Gastrocnemius medialis (tissue), 4 donors: ENCODE data around the gene GALC. TPM values are rescaled to one million over a fixed set of nuclear protein-coding genes. Genes with fewer than 3 reads are reported as not detected.
"Not testable (repeated sequence)": the region's sequence is repeated elsewhere in the genome, so short reads cannot be mapped to it uniquely, and the experiment has no call there.

ENCODE experiments used
- ATAC-seq, 2 donors: fragments of 150-250 bp; one replicate each; pipeline ENCODE4 v1.9.1; 2016
- DNase-seq, 2 donors: peaks; one replicate each; pipeline ENCODE4 v3.0.0-alpha.2; 2019
- H3K27ac ChIP-seq, 4 donors: fragments of 200-600 bp; sonication (generic); 1 replicate in 1 of 4; 2 replicates in 3 of 4; pipeline ENCODE4 v1.5.1; 2016 to 2018; ENCODE audit warnings: mild to moderate bottlenecking in 2 of 4, moderate library complexity in 1 of 4
- H3K27me3 ChIP-seq, 3 donors: fragments of 200-600 bp; sonication (generic) in 2 of 3; 1 replicate in 1 of 3; 2 replicates in 2 of 3; pipeline versions ENCODE4 v1.5.1 to v1.6.0; 2016 to 2019; ENCODE audit warnings: mild to moderate bottlenecking in 1 of 3, moderate library complexity in 1 of 3
- H3K36me3 ChIP-seq, 2 donors: fragments of 200-600 bp; sonication (generic) in 1 of 2; one replicate each; pipeline ENCODE4 v1.5.1; 2017 to 2018
- H3K4me1 ChIP-seq, 2 donors: fragments of 200-600 bp; sonication (generic) in 1 of 2; one replicate each; pipeline ENCODE4 v1.5.1; 2016 to 2017; ENCODE audit warnings: mild to moderate bottlenecking in 2 of 2
- H3K4me3 ChIP-seq, 4 donors: fragments of 200-600 bp; sonication (generic) in 3 of 4; 1 replicate in 1 of 4; 2 replicates in 3 of 4; pipeline ENCODE4 v1.5.1; 2016 to 2019; ENCODE audit warnings: mild to moderate bottlenecking in 2 of 4
- H3K9me3 ChIP-seq, 3 donors: fragments of 200-600 bp; sonication (generic) in 2 of 3; 1 replicate in 1 of 3; 2 replicates in 2 of 3; pipeline ENCODE4 v1.5.1; 2016 to 2019
- POLR2A ChIP-seq, 2 donors: fragments of 450-650 bp; IDR thresholded peaks; one replicate each; pipeline ENCODE4 v1.6.1; 2017; ENCODE audit warnings: antibody characterized with exemption in 2 of 2, mild to moderate bottlenecking in 2 of 2, moderate library complexity in 2 of 2
- in situ Hi-C, 4 donors: fragments of 200-750 bp; cut with MboI; loops; one replicate each; pipeline versions ENCODE4 v1.15.0 to v1.8.0; 2017; ENCODE audit warnings: low sequenced_read_pairs in 4 of 4
- intact Hi-C: fragments of 100-400 bp; cut with DNase I; formaldehyde crosslinking; loops from one replicate; pipeline ENCODE4 v1.15.1; 2023; ENCODE audit warnings: low total_unique reads
- total RNA-seq, 4 donors: library from RNA; depleted of rRNA; stranded (reverse); fragments of >200 nt; gene quantifications; one replicate each; pipeline versions ENCODE4 v1.1.0 to v1.2.3, GENCODE V29; 2016
- TF ChIP-seq, protein P1 (sequence below), 5 experiments: fragments of 450-650 bp in 3 of 5; fragments of 200-600 bp in 2 of 5; sonication (generic) in 2 of 5; IDR thresholded peaks in 4 of 5; conservative IDR thresholded peaks in 1 of 5; 1 replicate in 4 of 5; 2 replicates in 1 of 5; pipeline ENCODE4 v1.5.1; 2016 to 2019; ENCODE audit warnings: antibody characterized with exemption in 5 of 5, mild to moderate bottlenecking in 3 of 5, moderate library complexity in 3 of 5

GALC gene
- total RNA-seq, 4 donors from 2014 or later, result 10.5 to 23.2 (median 14.6) TPM

DNA sequence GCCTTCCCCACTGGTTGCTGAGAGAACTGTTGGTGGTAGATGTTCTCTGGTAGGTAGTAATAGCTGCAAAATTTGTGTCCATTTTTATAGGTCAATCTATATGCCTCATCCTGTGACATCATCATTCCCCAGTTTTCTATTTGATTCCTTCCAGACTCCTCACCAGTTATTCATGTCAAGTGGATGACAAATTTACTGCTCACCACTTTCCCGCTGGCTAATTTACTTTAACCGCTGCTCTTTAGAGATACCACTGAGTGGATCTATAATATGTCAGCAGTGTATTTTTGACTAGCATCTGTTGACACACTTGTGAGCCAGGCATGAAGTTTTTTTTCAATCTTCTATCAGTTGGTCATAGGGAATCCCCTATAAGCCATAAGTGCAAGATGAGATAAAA lies 36.5 kb upstream of the GALC start:
- Histone ChIP-seq H3K9me3 (no peaks in the 10 kb centered on the region), H3K27ac (no peak overlapping the region), H3K27me3 (no peaks in the 10 kb centered on the region), H3K4me3 (no peak overlapping the region), H3K4me1 (no peaks in the 10 kb centered on the region), H3K36me3 (no peaks in the 10 kb centered on the region)
- no peak for TF ChIP-seq POLR2A (IDR thresholded peaks at IDR 0.05)
- TF ChIP-seq, protein P1, sequence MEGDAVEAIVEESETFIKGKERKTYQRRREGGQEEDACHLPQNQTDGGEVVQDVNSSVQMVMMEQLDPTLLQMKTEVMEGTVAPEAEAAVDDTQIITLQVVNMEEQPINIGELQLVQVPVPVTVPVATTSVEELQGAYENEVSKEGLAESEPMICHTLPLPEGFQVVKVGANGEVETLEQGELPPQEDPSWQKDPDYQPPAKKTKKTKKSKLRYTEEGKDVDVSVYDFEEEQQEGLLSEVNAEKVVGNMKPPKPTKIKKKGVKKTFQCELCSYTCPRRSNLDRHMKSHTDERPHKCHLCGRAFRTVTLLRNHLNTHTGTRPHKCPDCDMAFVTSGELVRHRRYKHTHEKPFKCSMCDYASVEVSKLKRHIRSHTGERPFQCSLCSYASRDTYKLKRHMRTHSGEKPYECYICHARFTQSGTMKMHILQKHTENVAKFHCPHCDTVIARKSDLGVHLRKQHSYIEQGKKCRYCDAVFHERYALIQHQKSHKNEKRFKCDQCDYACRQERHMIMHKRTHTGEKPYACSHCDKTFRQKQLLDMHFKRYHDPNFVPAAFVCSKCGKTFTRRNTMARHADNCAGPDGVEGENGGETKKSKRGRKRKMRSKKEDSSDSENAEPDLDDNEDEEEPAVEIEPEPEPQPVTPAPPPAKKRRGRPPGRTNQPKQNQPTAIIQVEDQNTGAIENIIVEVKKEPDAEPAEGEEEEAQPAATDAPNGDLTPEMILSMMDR (IDR thresholded peaks at IDR 0.05 in 4 of 5, conservative IDR thresholded peaks at IDR 0.05 in 1 of 5), result no peak
- intact Hi-C loops, result no loop called here
- DNase-seq, result no peak
- in situ Hi-C loops, result no loop called here
- ATAC-seq, result no peak

DNA sequence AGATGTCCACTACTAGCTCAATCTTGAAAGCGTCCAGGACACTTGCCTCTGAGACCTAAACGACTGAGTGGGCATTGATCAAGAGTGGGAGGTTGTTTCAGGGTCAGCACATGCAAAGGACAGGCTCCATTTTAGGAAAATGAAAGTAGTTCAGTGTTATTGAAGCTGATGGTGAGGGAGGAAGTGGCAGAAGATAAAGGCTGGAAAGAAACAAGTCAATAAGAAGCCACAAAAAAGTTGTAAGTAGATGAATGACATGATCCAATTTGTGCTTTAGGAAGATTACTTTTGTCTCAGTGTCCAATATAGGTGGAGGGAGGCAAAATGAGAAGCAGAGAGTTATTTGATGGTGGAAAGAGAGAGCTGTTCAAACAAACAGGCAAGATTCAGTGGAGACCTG lies 33.9 kb upstream of the GALC start:
- no peak overlapping the region for H3K27ac ChIP-seq
- no peak for ATAC-seq
- in situ Hi-C loops, result no loop called here

DNA sequence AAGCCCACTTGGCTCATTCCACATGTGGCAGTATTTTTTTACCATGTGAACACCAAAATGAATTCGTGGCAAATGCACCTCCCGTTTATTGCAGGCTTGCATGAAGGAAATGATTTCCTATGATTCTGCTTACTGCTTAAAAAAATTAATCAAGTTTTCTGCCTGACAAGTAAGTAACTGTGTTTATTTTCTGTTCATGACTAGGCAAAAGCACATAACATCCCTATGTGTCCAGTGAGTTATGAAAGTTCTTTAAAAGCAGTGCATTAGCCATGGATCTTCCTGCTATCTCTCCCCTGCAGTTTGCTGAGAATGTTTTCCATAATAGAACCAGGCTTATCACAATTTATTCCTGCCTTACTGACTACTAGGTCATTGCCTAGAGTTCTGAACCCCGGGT lies 32.3 kb upstream of the GALC start:
- Histone ChIP-seq H3K4me3 (no peak overlapping the region), H3K27me3 (no peaks in the 10 kb centered on the region), H3K27ac (no peak overlapping the region), H3K36me3 (no peaks in the 10 kb centered on the region), H3K9me3 (no peaks in the 10 kb centered on the region), H3K4me1 (no peaks in the 10 kb centered on the region)
- in situ Hi-C loops, result no loop called here
- intact Hi-C loops, result no loop called here
- DNase-seq (no peak), ATAC-seq (no peak)
- TF ChIP-seq, protein P1 (IDR thresholded peaks at IDR 0.05 in 4 of 5, conservative IDR thresholded peaks at IDR 0.05 in 1 of 5), result no peak
- TF ChIP-seq POLR2A (IDR thresholded peaks at IDR 0.05), result no peak

More for the DNA sequence above, 33.9 kb upstream of the GALC start:
- H3K4me1 ChIP-seq, result no peaks in the 10 kb centered on the region
- DNase-seq, result no peak
- TF ChIP-seq, protein P1 (IDR thresholded peaks at IDR 0.05 in 4 of 5, conservative IDR thresholded peaks at IDR 0.05 in 1 of 5), result no peak
- TF ChIP-seq POLR2A (IDR thresholded peaks at IDR 0.05), result no peak
- H3K36me3 ChIP-seq, result no peaks in the 10 kb centered on the region
- H3K27me3 ChIP-seq, result no peaks in the 10 kb centered on the region
- intact Hi-C loops, result no loop called here
- H3K9me3 ChIP-seq, result no peaks in the 10 kb centered on the region
- H3K4me3 ChIP-seq, result no peak overlapping the region

DNA sequence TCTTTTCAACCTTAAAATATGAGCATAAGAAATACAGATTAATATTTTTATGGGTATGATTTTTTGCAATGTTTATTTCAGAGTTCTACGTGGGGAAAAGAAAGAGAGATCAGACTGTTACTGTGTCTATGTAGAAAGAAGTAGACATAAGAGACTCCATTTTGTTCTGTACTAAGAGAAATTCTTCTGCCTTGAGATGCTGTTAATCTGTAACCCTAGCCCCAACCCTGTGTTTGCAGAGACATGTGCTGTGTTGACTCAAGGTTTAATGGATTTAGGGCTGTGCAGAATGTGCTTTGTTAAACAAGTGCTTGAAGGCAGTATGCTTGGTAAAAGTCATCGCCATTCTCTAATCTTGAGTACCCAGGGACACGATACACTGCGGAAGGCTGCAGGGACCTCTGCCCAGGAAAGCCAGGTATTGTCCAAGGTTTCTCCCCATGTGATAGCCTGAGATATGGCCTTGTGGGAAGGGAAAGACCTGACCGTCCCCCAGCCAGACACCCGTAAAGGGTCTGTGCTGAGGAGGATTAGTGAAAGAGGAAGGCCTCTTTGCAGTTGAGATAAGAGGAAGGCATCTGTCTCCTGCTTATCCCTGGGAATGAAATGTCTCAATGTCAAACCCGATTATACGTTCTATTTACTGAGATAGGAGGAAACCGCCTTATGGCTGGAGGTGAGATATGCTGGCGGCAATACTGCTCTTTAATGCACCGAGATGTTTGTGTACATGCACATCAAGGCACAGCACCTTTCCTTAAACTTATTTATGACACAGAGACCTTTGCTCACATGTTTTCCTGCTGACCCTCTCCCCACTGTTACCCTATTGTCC lies 31.5 kb upstream of the GALC start:
- ATAC-seq, H3K4me3 ChIP-seq, H3K36me3 ChIP-seq, intact Hi-C loops, DNase-seq, H3K27me3 ChIP-seq, H3K4me1 ChIP-seq, H3K27ac ChIP-seq, H3K9me3 ChIP-seq: not testable (repeated sequence)
- in situ Hi-C loops, result loop anchor here in 1 of 4 donors (25.0 kb wide), 1 partner anchor 363 kb away; the partner anchor contains the start of gene SPATA7

DNA sequence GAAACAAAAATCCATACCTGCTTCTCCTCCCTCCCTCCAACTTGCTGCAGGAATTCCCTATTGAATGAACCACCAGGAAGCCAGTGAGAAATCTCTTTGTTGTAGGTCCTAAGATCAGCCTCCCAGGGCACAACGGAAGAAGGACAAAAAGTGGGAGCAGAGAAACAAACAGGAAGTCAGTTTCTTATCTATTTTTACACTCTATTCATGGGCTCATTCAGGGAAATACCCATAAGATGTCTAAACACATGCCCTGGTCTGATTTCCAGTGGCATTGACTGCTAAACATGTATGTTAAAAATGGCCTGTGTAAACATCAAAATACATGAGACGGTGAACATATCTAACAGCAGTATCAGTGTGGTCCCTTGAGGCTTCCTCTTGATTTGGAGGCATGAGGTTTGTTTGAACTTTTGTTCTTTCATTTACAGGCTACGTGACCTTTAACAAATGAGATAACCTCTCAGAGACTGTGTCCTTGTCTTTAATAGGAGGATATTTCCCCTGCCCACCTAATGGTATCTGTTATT lies 30.7 kb upstream of the GALC start:
- no peak for ATAC-seq
- in situ Hi-C loops, result loop anchor here in 1 of 4 donors (25.0 kb wide), 1 partner anchor 364 kb away; the partner anchor contains the start of gene SPATA7
- H3K4me3 ChIP-seq, result no peak overlapping the region
- no peaks in the 10 kb centered on the region for H3K36me3 ChIP-seq
- H3K4me1 ChIP-seq, result no peaks in the 10 kb centered on the region
- intact Hi-C loops, result no loop called here
- DNase-seq, result no peak
- H3K27ac ChIP-seq, result no peak overlapping the region
- no peaks in the 10 kb centered on the region for H3K9me3 ChIP-seq
- TF ChIP-seq, protein P1 (IDR thresholded peaks at IDR 0.05 in 4 of 5, conservative IDR thresholded peaks at IDR 0.05 in 1 of 5), result no peak
- no peak for TF ChIP-seq POLR2A (IDR thresholded peaks at IDR 0.05)
- H3K27me3 ChIP-seq, result no peaks in the 10 kb centered on the region
